Adrenal gland (tissue), 5 donors: ENCODE results near the gene AHSP.

Experiments
- POLR2A ChIP-seq, 2 donors: fragments of 450-650 bp; IDR thresholded peaks; one replicate each; pipeline ENCODE4 v1.6.1; 2017; ENCODE audit warnings: antibody characterized with exemption in 2 of 2, mild to moderate bottlenecking in 2 of 2, moderate library complexity in 1 of 2
- TF ChIP-seq, protein P1 (sequence below), 6 experiments: fragments of 450-650 bp in 4 of 6; fragments of 200-600 bp in 2 of 6; sonication (generic) in 1 of 6; IDR thresholded peaks; 1 replicate in 5 of 6; 2 replicates in 1 of 6; pipeline versions ENCODE4 v1.5.1 to v1.8.0; 2016 to 2021; ENCODE audit warnings: antibody characterized with exemption in 6 of 6, mild to moderate bottlenecking in 2 of 6, moderate library complexity in 1 of 6
- donor health status: DM: no; HTN: no; CAD: no.

DNA sequence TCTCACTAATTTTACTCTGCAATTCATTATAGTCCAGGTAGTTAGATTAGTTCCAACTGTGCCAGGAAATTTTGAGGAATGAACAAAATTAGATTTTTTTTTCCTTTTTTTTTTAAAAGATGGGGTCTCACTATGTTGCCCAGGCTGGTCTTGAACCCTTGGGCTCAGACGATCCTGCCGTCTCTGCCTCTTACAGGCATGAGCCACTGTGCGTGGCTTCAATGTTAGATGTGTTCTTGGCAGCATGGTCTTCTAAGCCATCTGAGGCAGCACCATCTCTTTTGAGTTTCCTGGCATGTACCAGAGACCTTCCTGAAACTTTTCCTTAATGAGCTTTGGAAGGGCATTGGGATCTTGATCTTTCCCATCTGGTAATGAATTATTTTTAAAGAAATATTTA, 2.6 kb upstream of the AHSP start:
- TF ChIP-seq, protein P1, sequence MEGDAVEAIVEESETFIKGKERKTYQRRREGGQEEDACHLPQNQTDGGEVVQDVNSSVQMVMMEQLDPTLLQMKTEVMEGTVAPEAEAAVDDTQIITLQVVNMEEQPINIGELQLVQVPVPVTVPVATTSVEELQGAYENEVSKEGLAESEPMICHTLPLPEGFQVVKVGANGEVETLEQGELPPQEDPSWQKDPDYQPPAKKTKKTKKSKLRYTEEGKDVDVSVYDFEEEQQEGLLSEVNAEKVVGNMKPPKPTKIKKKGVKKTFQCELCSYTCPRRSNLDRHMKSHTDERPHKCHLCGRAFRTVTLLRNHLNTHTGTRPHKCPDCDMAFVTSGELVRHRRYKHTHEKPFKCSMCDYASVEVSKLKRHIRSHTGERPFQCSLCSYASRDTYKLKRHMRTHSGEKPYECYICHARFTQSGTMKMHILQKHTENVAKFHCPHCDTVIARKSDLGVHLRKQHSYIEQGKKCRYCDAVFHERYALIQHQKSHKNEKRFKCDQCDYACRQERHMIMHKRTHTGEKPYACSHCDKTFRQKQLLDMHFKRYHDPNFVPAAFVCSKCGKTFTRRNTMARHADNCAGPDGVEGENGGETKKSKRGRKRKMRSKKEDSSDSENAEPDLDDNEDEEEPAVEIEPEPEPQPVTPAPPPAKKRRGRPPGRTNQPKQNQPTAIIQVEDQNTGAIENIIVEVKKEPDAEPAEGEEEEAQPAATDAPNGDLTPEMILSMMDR (IDR thresholded peaks at IDR 0.05) = no peak
- TF ChIP-seq POLR2A (IDR thresholded peaks at IDR 0.05) = no peak
